Panc1 (cell line): Measurements from ENCODE around the gene KIRREL3. TPM values are rescaled to one million over a fixed set of nuclear protein-coding genes. Genes with fewer than 3 reads are reported as not detected.

Experiments used
- ATAC-seq: fragments of 200-7000 bp; cut with Tn5 transposase; 2 replicates; pipeline ENCODE4 v1.9.1; 2020; ENCODE audit warnings: mild to moderate bottlenecking, moderate library complexity
- BruUV-seq: library from RNA; stranded (reverse); fragments of 400-500 nt; replicated peaks from 2 replicates; lab custom pipeline; 2021; lab: Mats Ljungman, UMichigan
- CTCF ChIA-PET: fragments of 300-600 bp; sonication (Branson Sonifier 250); formaldehyde crosslinking; loops from one replicate; lab custom pipeline; 2022; ENCODE audit warnings: antibody characterized with exemption; lab: Charles Lee
- POLR2A ChIA-PET: fragments of 300-600 bp; sonication (Branson Sonifier 250); formaldehyde crosslinking; loops from one replicate; lab custom pipeline; 2022; ENCODE audit warnings: antibody characterized with exemption; lab: Charles Lee
- DNase-seq: peaks from one replicate; pipeline ENCODE4 v3.0.0-alpha.2; 2010; ENCODE audit warnings: low read depth, low spot score
- H3K27ac ChIP-seq: 2 replicates; pipeline ENCODE4 v1.5.1; 2011; ENCODE audit warnings: mild to moderate bottlenecking, low read length, inconsistent platforms
- H3K27me3 ChIP-seq: fragments of 200-500 bp; sonication (Bioruptor generic); 2 replicates; pipeline ENCODE4 v1.6.0; 2014; ENCODE audit warnings: low read length, inconsistent platforms; ENCODE audit not compliant: control insufficient read depth, insufficient read depth
- H3K36me3 ChIP-seq: fragments of 200-500 bp; sonication (Bioruptor generic); 2 replicates; pipeline ENCODE4 v1.5.1; 2014; ENCODE audit warnings: inconsistent platforms, mild to moderate bottlenecking, low read length, moderate library complexity; ENCODE audit not compliant: control insufficient read depth, insufficient read depth
- H3K4me1 ChIP-seq: 2 replicates; pipeline ENCODE4 v1.5.1; 2011; ENCODE audit warnings: inconsistent platforms, mild to moderate bottlenecking, low read length, moderate library complexity; ENCODE audit not compliant: control insufficient read depth, insufficient read depth
- H3K4me3 ChIP-seq, 2 experiments: 2 replicates each; pipeline ENCODE4 v1.5.1; 2011 to 2012; ENCODE audit warnings: low read depth in 2 of 2, low read length in 2 of 2, mild to moderate bottlenecking in 2 of 2, inconsistent platforms in 1 of 2, moderate library complexity in 1 of 2
- H3K9me3 ChIP-seq: fragments of 200-500 bp; sonication (Bioruptor generic); 2 replicates; pipeline ENCODE4 v1.5.1; 2014; ENCODE audit warnings: low read depth, mild to moderate bottlenecking, inconsistent platforms, low read length, moderate library complexity; ENCODE audit not compliant: control insufficient read depth, insufficient read depth
- POLR2AphosphoS5 ChIP-seq: IDR thresholded peaks from 2 replicates; pipeline ENCODE4 v1.6.1; 2012; ENCODE audit warnings: mild to moderate bottlenecking, low read depth, low read length, moderate library complexity
- SIN3A ChIP-seq: IDR thresholded peaks from 2 replicates; pipeline ENCODE4 v1.6.1; 2012; ENCODE audit warnings: low read depth, mild to moderate bottlenecking, low read length, moderate library complexity, borderline replicate concordance; ENCODE audit not compliant: insufficient read depth
- TCF7L2 ChIP-seq: IDR thresholded peaks from 2 replicates; pipeline ENCODE4 v1.6.1; 2011; ENCODE audit warnings: mild to moderate bottlenecking, low read depth, low read length, inconsistent platforms
- in situ Hi-C: cut with HindIII; loops from 2 replicates; pipeline ENCODE4 v1.10.0; 2016; ENCODE audit warnings: low sequenced_read_pairs, low pct_unique_long_range_greater_than_20kb
- intact Hi-C: fragments of 100-400 bp; cut with micrococcal nuclease; formaldehyde crosslinking; loops from one replicate; pipeline ENCODE4 v1.10.0; 2022; ENCODE audit not compliant: unreplicated experiment
- total RNA-seq: library from RNA; stranded (reverse); gene quantifications from one replicate; pipeline ENCODE4 v1.2.1, GENCODE V29; 2021; ENCODE audit not compliant: unreplicated experiment
- TF ChIP-seq, protein P1 (sequence below), 2 experiments: IDR thresholded peaks; 2 replicates each; pipeline ENCODE4 v1.6.1; 2011 to 2012; ENCODE audit warnings: low read depth in 2 of 2, control low read depth in 1 of 2, low read length in 1 of 2, mild to moderate bottlenecking in 1 of 2, moderate library complexity in 1 of 2; ENCODE audit not compliant: insufficient read depth in 1 of 2
- TF ChIP-seq, protein P2 (sequence below): fragments of 450-650 bp; IDR thresholded peaks from 2 replicates; pipeline ENCODE4 v1.5.1; 2017; ENCODE audit warnings: mild to moderate bottlenecking

KIRREL3 gene
- total RNA-seq, 1 experiment from 2014 or later, result 0.36 TPM

DNA sequence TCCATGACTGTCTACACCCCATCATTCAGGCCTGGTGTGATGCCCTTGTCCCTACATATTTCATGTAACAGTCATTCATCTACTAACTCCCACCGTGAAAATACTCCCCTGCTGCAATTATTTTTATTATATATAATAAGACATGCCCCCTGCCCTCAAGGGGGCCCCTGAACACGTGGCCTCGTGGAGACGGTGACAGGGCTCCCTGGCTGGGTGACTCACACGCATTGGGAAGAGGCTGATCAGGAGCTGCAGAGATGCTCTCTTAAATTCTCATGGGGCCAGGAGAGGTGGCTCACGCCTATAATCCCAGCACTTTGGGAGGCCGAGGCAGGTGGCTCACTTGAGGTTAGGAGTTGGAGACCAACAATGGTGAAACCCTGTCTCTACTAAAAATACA is 556.5 kb downstream of the KIRREL3 start:
- Histone ChIP-seq H3K4me1 (peaks cover 4% of the 10 kb centered on the region; the same call in 1 of the 2 replicates), H3K36me3 (no peaks in the 10 kb centered on the region), H3K27me3 (no peaks in the 10 kb centered on the region), H3K27ac (no peak overlapping the region), H3K4me3 (no peak overlapping the region), H3K9me3 (no peaks in the 10 kb centered on the region)
- no peak for ATAC-seq
- BruUV-seq, result no TSS peak
- POLR2A ChIA-PET, result no interaction called here
- intact Hi-C loops (loop anchor here (5.0 to 10.0 kb wide), 3 partner anchors 151 to 1713 kb away; no protein-coding TSS in a partner anchor), in situ Hi-C loops (no loop called here)
- CTCF ChIA-PET, result interaction anchor here (0.9 kb wide), 1 partner anchor 37 kb away, joined by 6 read pairs; no protein-coding TSS in a partner anchor
- TF ChIP-seq, protein P1, sequence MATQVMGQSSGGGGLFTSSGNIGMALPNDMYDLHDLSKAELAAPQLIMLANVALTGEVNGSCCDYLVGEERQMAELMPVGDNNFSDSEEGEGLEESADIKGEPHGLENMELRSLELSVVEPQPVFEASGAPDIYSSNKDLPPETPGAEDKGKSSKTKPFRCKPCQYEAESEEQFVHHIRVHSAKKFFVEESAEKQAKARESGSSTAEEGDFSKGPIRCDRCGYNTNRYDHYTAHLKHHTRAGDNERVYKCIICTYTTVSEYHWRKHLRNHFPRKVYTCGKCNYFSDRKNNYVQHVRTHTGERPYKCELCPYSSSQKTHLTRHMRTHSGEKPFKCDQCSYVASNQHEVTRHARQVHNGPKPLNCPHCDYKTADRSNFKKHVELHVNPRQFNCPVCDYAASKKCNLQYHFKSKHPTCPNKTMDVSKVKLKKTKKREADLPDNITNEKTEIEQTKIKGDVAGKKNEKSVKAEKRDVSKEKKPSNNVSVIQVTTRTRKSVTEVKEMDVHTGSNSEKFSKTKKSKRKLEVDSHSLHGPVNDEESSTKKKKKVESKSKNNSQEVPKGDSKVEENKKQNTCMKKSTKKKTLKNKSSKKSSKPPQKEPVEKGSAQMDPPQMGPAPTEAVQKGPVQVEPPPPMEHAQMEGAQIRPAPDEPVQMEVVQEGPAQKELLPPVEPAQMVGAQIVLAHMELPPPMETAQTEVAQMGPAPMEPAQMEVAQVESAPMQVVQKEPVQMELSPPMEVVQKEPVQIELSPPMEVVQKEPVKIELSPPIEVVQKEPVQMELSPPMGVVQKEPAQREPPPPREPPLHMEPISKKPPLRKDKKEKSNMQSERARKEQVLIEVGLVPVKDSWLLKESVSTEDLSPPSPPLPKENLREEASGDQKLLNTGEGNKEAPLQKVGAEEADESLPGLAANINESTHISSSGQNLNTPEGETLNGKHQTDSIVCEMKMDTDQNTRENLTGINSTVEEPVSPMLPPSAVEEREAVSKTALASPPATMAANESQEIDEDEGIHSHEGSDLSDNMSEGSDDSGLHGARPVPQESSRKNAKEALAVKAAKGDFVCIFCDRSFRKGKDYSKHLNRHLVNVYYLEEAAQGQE (IDR thresholded peaks at IDR 0.05; ENCODE audit: insufficient read depth in 1 of 2, low read depth in 2 of 2, low read length in 1 of 2), result no peak
- no peak for TF ChIP-seq SIN3A
- TF ChIP-seq TCF7L2, result no peak
- no peak for TF ChIP-seq POLR2AphosphoS5
- TF ChIP-seq, protein P2, sequence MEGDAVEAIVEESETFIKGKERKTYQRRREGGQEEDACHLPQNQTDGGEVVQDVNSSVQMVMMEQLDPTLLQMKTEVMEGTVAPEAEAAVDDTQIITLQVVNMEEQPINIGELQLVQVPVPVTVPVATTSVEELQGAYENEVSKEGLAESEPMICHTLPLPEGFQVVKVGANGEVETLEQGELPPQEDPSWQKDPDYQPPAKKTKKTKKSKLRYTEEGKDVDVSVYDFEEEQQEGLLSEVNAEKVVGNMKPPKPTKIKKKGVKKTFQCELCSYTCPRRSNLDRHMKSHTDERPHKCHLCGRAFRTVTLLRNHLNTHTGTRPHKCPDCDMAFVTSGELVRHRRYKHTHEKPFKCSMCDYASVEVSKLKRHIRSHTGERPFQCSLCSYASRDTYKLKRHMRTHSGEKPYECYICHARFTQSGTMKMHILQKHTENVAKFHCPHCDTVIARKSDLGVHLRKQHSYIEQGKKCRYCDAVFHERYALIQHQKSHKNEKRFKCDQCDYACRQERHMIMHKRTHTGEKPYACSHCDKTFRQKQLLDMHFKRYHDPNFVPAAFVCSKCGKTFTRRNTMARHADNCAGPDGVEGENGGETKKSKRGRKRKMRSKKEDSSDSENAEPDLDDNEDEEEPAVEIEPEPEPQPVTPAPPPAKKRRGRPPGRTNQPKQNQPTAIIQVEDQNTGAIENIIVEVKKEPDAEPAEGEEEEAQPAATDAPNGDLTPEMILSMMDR, result no peak
- DNase-seq, result no peak

DNA sequence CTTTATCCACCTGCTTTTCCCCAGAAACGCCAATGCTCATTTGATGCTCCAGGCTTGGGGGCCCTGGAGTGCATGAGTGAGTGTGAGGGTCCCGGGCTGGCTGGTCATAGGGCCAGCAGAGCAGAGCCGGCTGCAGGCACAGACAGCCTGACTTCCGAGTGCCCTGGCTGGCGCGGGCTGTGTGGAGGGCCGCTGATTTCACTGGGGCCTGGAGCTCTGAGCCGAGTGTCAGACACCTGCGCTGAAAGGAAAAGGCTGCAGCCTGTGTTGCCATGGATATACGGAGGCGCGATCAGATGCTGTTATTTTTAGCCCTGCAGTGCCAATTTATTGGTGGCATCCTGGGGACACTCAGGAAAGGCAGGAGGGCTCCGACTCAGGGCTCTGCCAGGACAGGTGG is 557.5 kb downstream of the KIRREL3 start:
- ChIA-PET CTCF (interaction anchor here (0.9 kb wide), 1 partner anchor 38 kb away, joined by 6 read pairs; no protein-coding TSS in a partner anchor), POLR2A (no interaction called here)
- ATAC-seq (no peak), DNase-seq (no peak)
- Histone ChIP-seq H3K27ac (no peak overlapping the region), H3K36me3 (no peaks in the 10 kb centered on the region), H3K9me3 (no peaks in the 10 kb centered on the region), H3K27me3 (no peaks in the 10 kb centered on the region), H3K4me3 (no peak overlapping the region), H3K4me1 (peaks cover 4% of the 10 kb centered on the region; the same call in 1 of the 2 replicates)
- TF ChIP-seq POLR2AphosphoS5, result no peak
- TF ChIP-seq, protein P1 (IDR thresholded peaks at IDR 0.05; ENCODE audit: insufficient read depth in 1 of 2, low read depth in 2 of 2, low read length in 1 of 2), result no peak
- TF ChIP-seq, protein P2, result no peak
- no peak for TF ChIP-seq TCF7L2
- no peak for TF ChIP-seq SIN3A
- in situ Hi-C loops (no loop called here), intact Hi-C loops (loop anchor here (5.0 to 10.0 kb wide), 3 partner anchors 152 to 1714 kb away; no protein-coding TSS in a partner anchor)
- no TSS peak for BruUV-seq
